ENCODE measurements around the gene MOG.
"Not testable (repeated sequence)": the region's sequence is repeated elsewhere in the genome, so short reads cannot be mapped to it uniquely, and the experiment has no call there.

The MOG gene

GRCh38 chr6:29637247-29637646, 19.6 kb upstream of the MOG start:
- DNase-seq (ENCODE audit: low read depth in 3 of 3), result no peak

GRCh38 chr6:29641430-29642148, 15.3 kb upstream of the MOG start:
- DNase-seq (ENCODE audit: low read depth in 3 of 3), result no peak

- no peak for DNase-seq (ENCODE audit: low read depth in 3 of 3)
These were observed 8.8 kb upstream of the MOG start for GRCh38 chr6:29647927-29648642.

GRCh38 chr6:29649701-29650673, 6.9 kb upstream of the MOG start:
- peak; percentile 94 to 99 (median 98) for DNase-seq (ENCODE audit: low read depth in 3 of 3)

GRCh38 chr6:29651413-29652197, 5.3 kb upstream of the MOG start:
- DNase-seq (ENCODE audit: low read depth in 3 of 3), result no peak

GRCh38 chr6:29652198-29652584, 4.7 kb upstream of the MOG start:
- no peak for DNase-seq (ENCODE audit: low read depth in 3 of 3)

- peak in 1 of 3 experiments; percentile 19 for DNase-seq (ENCODE audit: low read depth in 3 of 3)
These were observed 3.3 kb upstream of the MOG start for GRCh38 chr6:29653452-29654038.

- DNase-seq (ENCODE audit: low read depth in 3 of 3), result no peak
These were observed 1.2 kb upstream of the MOG start for GRCh38 chr6:29655658-29656057.

- DNase-seq (ENCODE audit: low read depth in 3 of 3), result no peak
These were observed 735 bp upstream of the MOG start for GRCh38 chr6:29656157-29656556.

GRCh38 chr6:29661071-29661470, 4.2 kb downstream of the MOG start:
- DNase-seq (ENCODE audit: low read depth in 3 of 3), result no peak

- not testable (repeated sequence) for DNase-seq (ENCODE audit: low read depth in 3 of 3)
These were observed 4.7 kb downstream of the MOG start for GRCh38 chr6:29661502-29662141.

GRCh38 chr6:29663300-29664042, 6.6 kb downstream of the MOG start:
- no peak for DNase-seq (ENCODE audit: low read depth in 3 of 3)

- DNase-seq (ENCODE audit: low read depth in 3 of 3), result no peak
These were observed 9.3 kb downstream of the MOG start for GRCh38 chr6:29665942-29666825.

- no peak for DNase-seq (ENCODE audit: low read depth in 3 of 3)
These were observed 9.9 kb downstream of the MOG start for GRCh38 chr6:29666826-29667130.

GRCh38 chr6:29667158-29667557, 10.3 kb downstream of the MOG start:
- no peak for DNase-seq (ENCODE audit: low read depth in 3 of 3)

- no peak for DNase-seq (ENCODE audit: low read depth in 3 of 3)
These were observed 14.1 kb downstream of the MOG start for GRCh38 chr6:29671026-29671425.

- not testable (repeated sequence) for DNase-seq (ENCODE audit: low read depth in 3 of 3)
These were observed 15.2 kb downstream of the MOG start for GRCh38 chr6:29672116-29672515.

- no peak for DNase-seq (ENCODE audit: low read depth in 3 of 3)
These were observed 16.3 kb downstream of the MOG start for GRCh38 chr6:29673161-29673560.

- no peak for DNase-seq (ENCODE audit: low read depth in 3 of 3)
These were observed 17.1 kb downstream of the MOG start for GRCh38 chr6:29674008-29674407.

All from stimulated activated CD4-positive, alpha-beta T cell treated with anti-CD3 and anti-CD28 coated beads, TNF-alpha, amount 100 ng/mL, for 24 hours (primary cell).